ENCODE data around the gene SUMF2. TPM values are rescaled to one million over a fixed set of nuclear protein-coding genes. Genes with fewer than 3 reads are reported as not detected.

Gene SUMF2
- total and polyA plus RNA-seq, 2 donors (not counting 3 experiments of a cell fraction or from before 2014, with no cell fraction given): 91.3 to 110 TPM

GRCh38 chr7:56019501-56019900, 44.6 kb upstream of the SUMF2 start:
- POLR2A ChIA-PET: interaction anchor here (0.7 kb wide), 1 partner anchor 21 kb away, joined by 4 read pairs; no protein-coding TSS in a partner anchor
- CTCF ChIA-PET: interaction anchor here (1.3 kb wide), 1 partner anchor 11 kb away, joined by 6 read pairs; no protein-coding TSS in a partner anchor
- Histone ChIP-seq H3K36me3 (ENCODE audit: control insufficient read depth in 2 of 2, extremely low read depth in 1 of 2, insufficient read depth in 2 of 2, low read length in 2 of 2) (peaks cover 0 to 4% of the 10 kb centered on the region in 2 experiments), H3K4me2 (ENCODE audit: insufficient read depth, low read length) (no peak overlapping the region), H3K9me1 (replicated peaks; ENCODE audit: control insufficient read depth, extremely low read depth, insufficient read depth, low read length) (no peaks in the 10 kb centered on the region), H2AFZ (ENCODE audit: low read depth, low read length) (no peak overlapping the region), H4K20me1 (replicated peaks; ENCODE audit: control insufficient read depth, extremely low read depth, insufficient read depth, low read length) (no peaks in the 10 kb centered on the region), H3K4me3 (replicated peaks in 1 of 3; ENCODE audit: insufficient read depth in 1 of 3, low read depth in 1 of 3, low read length in 3 of 3) (no peak overlapping the region), H3K9me3 (replicated peaks; ENCODE audit: control insufficient read depth, insufficient read depth, low read length) (no peaks in the 10 kb centered on the region), H3K27ac (ENCODE audit: insufficient read depth, low read depth, low read length) (no peak overlapping the region), H3K4me1 (ENCODE audit: control insufficient read depth, extremely low read depth, insufficient read depth, low read length) (no peaks in the 10 kb centered on the region), H3K79me2 (ENCODE audit: control insufficient read depth, insufficient read depth, low read length) (no peaks in the 10 kb centered on the region), H3K9ac (replicated peaks; ENCODE audit: extremely low read depth, insufficient read depth, low read length) (no peak overlapping the region), H3K27me3 (ENCODE audit: control insufficient read depth in 2 of 2, insufficient read depth in 2 of 2, low read length in 2 of 2) (no peaks in the 10 kb centered on the region)
- TF ChIP-seq POLR2AphosphoS5 (IDR thresholded peaks at IDR 0.05; ENCODE audit: insufficient read depth, low read depth, low read length) (no peak), EZH2 (IDR thresholded peaks at IDR 0.05; ENCODE audit: borderline replicate concordance, low read depth, low read length, severe bottlenecking) (no peak), MAX (IDR thresholded peaks at IDR 0.05; ENCODE audit: insufficient read depth, insufficient read length) (no peak), GATA2 (IDR thresholded peaks at IDR 0.05; ENCODE audit: insufficient read depth, insufficient read length, low read depth, low read length) (no peak), CTCF (IDR thresholded peaks at IDR 0.05; ENCODE audit: extremely low read depth in 1 of 2, insufficient read depth in 1 of 2, low read depth in 1 of 2, low read length in 2 of 2) (no peak), JUN (IDR thresholded peaks at IDR 0.05; ENCODE audit: borderline replicate concordance, insufficient read depth, insufficient read length, low read depth) (no peak), POLR2A (IDR thresholded peaks at IDR 0.05; ENCODE audit: low read depth, low read length) (no peak), FOS (IDR thresholded peaks at IDR 0.05; ENCODE audit: borderline replicate concordance, insufficient read depth, low read length) (no peak), MYC (IDR thresholded peaks at IDR 0.05; ENCODE audit: low read depth, low read length) (no peak)
- BruUV-seq (replicated peaks): no TSS peak
- no peak for FAIRE-seq
- intact Hi-C loops (cut with micrococcal nuclease): no loop called here
- DNase-seq (ENCODE audit: low read depth, low spot score): no peak
- dilution Hi-C loops (cut with MboI; ENCODE audit: extremely low pct_ligation_motif_present, low sequenced_read_pairs): no loop called here
